Measurements from ENCODE around the gene MICU1. TPM values are rescaled to one million over a fixed set of nuclear protein-coding genes. Genes with fewer than 3 reads are reported as not detected.
"Not testable (repeated sequence)": the region's sequence is repeated elsewhere in the genome, so short reads cannot be mapped to it uniquely, and the experiment has no call there.

The MICU1 gene
- total and polyA plus RNA-seq, 3 donors from 2014 or later: 34.7 to 42.7 (median 38.9) TPM

GRCh38 chr10:72328045-72328828 is 297.6 kb downstream of the MICU1 start:
- H3K27ac ChIP-seq: peak overlapping the region; percentile 74 to 83
- H3K27me3 ChIP-seq: no peaks in the 10 kb centered on the region
- DNase-seq: peak; percentile 81
- TF ChIP-seq POLR2A (IDR thresholded peaks at IDR 0.05) (no peak), CTCF (IDR thresholded peaks at IDR 0.05) (peak; percentile 42 to 51 (median 45))
- peaks cover 68% of the 10 kb centered on the region for H3K4me1 ChIP-seq
- WGBS, 2 donors: 41 to 42% methylated on average over 5 to 11 of the region's 14 CpGs
- H3K4me3 ChIP-seq: no peak overlapping the region
- H3K9me3 ChIP-seq: no peaks in the 10 kb centered on the region
- intact Hi-C loops (cut with DNase I; ENCODE audit: low total_unique reads): no loop called here
- no peaks in the 10 kb centered on the region for H3K36me3 ChIP-seq (ENCODE audit: low read depth, missing control alignments)

GRCh38 chr10:72326665-72327603 is 298.9 kb downstream of the MICU1 start:
- H3K27me3 ChIP-seq; H3K36me3 ChIP-seq (ENCODE audit: low read depth, missing control alignments); H3K9me3 ChIP-seq; intact Hi-C loops (cut with DNase I; ENCODE audit: low total_unique reads); H3K4me3 ChIP-seq: not testable (repeated sequence)
- 84 to 89% methylated on average over 32 of the region's 32 CpGs for WGBS, 2 donors
- Histone ChIP-seq H3K4me1 (peaks cover 56% of the 10 kb centered on the region), H3K27ac (peak overlapping the region; percentile 19 to 83)
- peak; percentile 62 for DNase-seq

GRCh38 chr10:72325243-72326175 is 300.4 kb downstream of the MICU1 start:
- H3K36me3 ChIP-seq (ENCODE audit: low read depth, missing control alignments); H3K27me3 ChIP-seq; H3K9me3 ChIP-seq; intact Hi-C loops (cut with DNase I; ENCODE audit: low total_unique reads): not testable (repeated sequence)
- 8 to 47% methylated on average over 13 to 28 of the region's 49 CpGs for WGBS, 2 donors
- peak overlapping the region; percentile 58 to 60 for H3K27ac ChIP-seq
- peak; percentile 72 for DNase-seq
- H3K4me3 ChIP-seq: peak overlapping the region; percentile 12 to 48
- H3K4me1 ChIP-seq: peaks cover 52% of the 10 kb centered on the region

GRCh38 chr10:72323771-72324191 is 302.1 kb downstream of the MICU1 start:
- H3K36me3 ChIP-seq (ENCODE audit: low read depth, missing control alignments): no peaks in the 10 kb centered on the region
- 75 to 78% methylated on average over 9 to 12 of the region's 12 CpGs for WGBS, 2 donors
- H3K27me3 ChIP-seq: no peaks in the 10 kb centered on the region
- no peaks in the 10 kb centered on the region for H3K9me3 ChIP-seq
- peaks cover 52% of the 10 kb centered on the region for H3K4me1 ChIP-seq
- no peak overlapping the region for H3K4me3 ChIP-seq
- DNase-seq: no peak
- intact Hi-C loops (cut with DNase I; ENCODE audit: low total_unique reads): no loop called here
- H3K27ac ChIP-seq: no peak overlapping the region
- TF ChIP-seq CTCF (IDR thresholded peaks at IDR 0.05): no peak
- TF ChIP-seq POLR2A (IDR thresholded peaks at IDR 0.05): no peak

- TF ChIP-seq CTCF (IDR thresholded peaks at IDR 0.05) (no peak), POLR2A (IDR thresholded peaks at IDR 0.05) (no peak)
- WGBS, 2 donors: 95 to 96% methylated on average over 8 to 10 of the region's 10 CpGs
- no peaks in the 10 kb centered on the region for H3K9me3 ChIP-seq
- no peaks in the 10 kb centered on the region for H3K36me3 ChIP-seq (ENCODE audit: low read depth, missing control alignments)
- no peak overlapping the region for H3K27ac ChIP-seq
- peaks cover 48% of the 10 kb centered on the region for H3K4me1 ChIP-seq
- no peaks in the 10 kb centered on the region for H3K27me3 ChIP-seq
- H3K4me3 ChIP-seq: no peak overlapping the region
- intact Hi-C loops (cut with DNase I; ENCODE audit: low total_unique reads): no loop called here
- no peak for DNase-seq
Measured at GRCh38 chr10:72323108-72323749, 302.6 kb downstream of the MICU1 start.
